Panc1 (cell line): ENCODE data around the gene IKBKG.

Source experiments
- POLR2AphosphoS5 ChIP-seq: IDR thresholded peaks from 2 replicates; pipeline ENCODE4 v1.6.1; 2012; ENCODE audit warnings: mild to moderate bottlenecking, low read depth, low read length, moderate library complexity
- SIN3A ChIP-seq: IDR thresholded peaks from 2 replicates; pipeline ENCODE4 v1.6.1; 2012; ENCODE audit warnings: low read depth, mild to moderate bottlenecking, low read length, moderate library complexity, borderline replicate concordance; ENCODE audit not compliant: insufficient read depth
- TF ChIP-seq, protein P1 (sequence below): fragments of 450-650 bp; IDR thresholded peaks from 2 replicates; pipeline ENCODE4 v1.5.1; 2017; ENCODE audit warnings: mild to moderate bottlenecking
- TF ChIP-seq, protein P2 (sequence below), 2 experiments: IDR thresholded peaks; 2 replicates each; pipeline ENCODE4 v1.6.1; 2011 to 2012; ENCODE audit warnings: low read depth in 2 of 2, control low read depth in 1 of 2, low read length in 1 of 2, mild to moderate bottlenecking in 1 of 2, moderate library complexity in 1 of 2; ENCODE audit not compliant: insufficient read depth in 1 of 2

DNA sequence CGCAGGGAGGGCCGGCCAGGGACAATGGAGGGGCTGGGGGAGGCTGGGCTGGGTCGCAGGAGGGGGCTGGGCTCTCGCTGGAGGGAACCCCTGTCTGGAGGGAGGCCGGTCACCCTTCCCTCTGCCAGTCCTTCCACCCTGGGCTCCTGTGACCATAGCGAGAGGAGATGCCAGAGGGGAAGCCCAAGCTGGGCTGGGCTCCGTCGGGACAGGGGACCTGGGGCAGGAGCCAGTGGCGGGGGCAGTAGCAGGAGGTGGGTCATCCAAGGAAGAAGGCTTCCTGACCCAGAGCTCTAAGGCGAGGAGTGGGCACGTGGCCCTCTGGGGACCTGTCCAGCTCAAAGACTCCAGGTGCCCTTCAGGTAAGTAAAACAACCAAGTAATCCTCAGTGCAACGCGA is 54.8 kb downstream of the IKBKG start:
- TF ChIP-seq, protein P1, sequence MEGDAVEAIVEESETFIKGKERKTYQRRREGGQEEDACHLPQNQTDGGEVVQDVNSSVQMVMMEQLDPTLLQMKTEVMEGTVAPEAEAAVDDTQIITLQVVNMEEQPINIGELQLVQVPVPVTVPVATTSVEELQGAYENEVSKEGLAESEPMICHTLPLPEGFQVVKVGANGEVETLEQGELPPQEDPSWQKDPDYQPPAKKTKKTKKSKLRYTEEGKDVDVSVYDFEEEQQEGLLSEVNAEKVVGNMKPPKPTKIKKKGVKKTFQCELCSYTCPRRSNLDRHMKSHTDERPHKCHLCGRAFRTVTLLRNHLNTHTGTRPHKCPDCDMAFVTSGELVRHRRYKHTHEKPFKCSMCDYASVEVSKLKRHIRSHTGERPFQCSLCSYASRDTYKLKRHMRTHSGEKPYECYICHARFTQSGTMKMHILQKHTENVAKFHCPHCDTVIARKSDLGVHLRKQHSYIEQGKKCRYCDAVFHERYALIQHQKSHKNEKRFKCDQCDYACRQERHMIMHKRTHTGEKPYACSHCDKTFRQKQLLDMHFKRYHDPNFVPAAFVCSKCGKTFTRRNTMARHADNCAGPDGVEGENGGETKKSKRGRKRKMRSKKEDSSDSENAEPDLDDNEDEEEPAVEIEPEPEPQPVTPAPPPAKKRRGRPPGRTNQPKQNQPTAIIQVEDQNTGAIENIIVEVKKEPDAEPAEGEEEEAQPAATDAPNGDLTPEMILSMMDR, result no peak
- TF ChIP-seq SIN3A, result no peak
- TF ChIP-seq POLR2AphosphoS5, result no peak
- TF ChIP-seq, protein P2, sequence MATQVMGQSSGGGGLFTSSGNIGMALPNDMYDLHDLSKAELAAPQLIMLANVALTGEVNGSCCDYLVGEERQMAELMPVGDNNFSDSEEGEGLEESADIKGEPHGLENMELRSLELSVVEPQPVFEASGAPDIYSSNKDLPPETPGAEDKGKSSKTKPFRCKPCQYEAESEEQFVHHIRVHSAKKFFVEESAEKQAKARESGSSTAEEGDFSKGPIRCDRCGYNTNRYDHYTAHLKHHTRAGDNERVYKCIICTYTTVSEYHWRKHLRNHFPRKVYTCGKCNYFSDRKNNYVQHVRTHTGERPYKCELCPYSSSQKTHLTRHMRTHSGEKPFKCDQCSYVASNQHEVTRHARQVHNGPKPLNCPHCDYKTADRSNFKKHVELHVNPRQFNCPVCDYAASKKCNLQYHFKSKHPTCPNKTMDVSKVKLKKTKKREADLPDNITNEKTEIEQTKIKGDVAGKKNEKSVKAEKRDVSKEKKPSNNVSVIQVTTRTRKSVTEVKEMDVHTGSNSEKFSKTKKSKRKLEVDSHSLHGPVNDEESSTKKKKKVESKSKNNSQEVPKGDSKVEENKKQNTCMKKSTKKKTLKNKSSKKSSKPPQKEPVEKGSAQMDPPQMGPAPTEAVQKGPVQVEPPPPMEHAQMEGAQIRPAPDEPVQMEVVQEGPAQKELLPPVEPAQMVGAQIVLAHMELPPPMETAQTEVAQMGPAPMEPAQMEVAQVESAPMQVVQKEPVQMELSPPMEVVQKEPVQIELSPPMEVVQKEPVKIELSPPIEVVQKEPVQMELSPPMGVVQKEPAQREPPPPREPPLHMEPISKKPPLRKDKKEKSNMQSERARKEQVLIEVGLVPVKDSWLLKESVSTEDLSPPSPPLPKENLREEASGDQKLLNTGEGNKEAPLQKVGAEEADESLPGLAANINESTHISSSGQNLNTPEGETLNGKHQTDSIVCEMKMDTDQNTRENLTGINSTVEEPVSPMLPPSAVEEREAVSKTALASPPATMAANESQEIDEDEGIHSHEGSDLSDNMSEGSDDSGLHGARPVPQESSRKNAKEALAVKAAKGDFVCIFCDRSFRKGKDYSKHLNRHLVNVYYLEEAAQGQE (IDR thresholded peaks at IDR 0.05; ENCODE audit: insufficient read depth in 1 of 2, low read depth in 2 of 2, low read length in 1 of 2), result no peak
